Inflammatory macrophage (primary cell): Measurements from ENCODE around the gene MAPK6.
"Not testable (repeated sequence)": the region's sequence is repeated elsewhere in the genome, so short reads cannot be mapped to it uniquely, and the experiment has no call there.

Experiments used
- DNase-seq, 2 donors: peaks; one replicate each; pipeline ENCODE4 v3.0.0-alpha.2; 2020 to 2022
- total RNA-seq, 18 experiments: gene quantifications; one replicate each; lab custom pipeline; 2026; ENCODE audit warnings: mixed read lengths in 6 of 18, inconsistent platforms in 2 of 18; lab: John Stamatoyannopoulos, UW

The MAPK6 gene
- 87.7 to 194 (median 134) reads per million in 18 experiments for total RNA-seq

- DNase-seq = peak; percentile 95
Observed at GRCh38 chr15:52018693-52019393, at the start of gene MAPK6. TSS of gene MAPK6 (plus strand) at chr15:52019219. CDS start at chr15:52046461, 27,242 bp downstream.

- no peak for DNase-seq
Observed at GRCh38 chr15:51969728-51970127, 49.3 kb upstream of the MAPK6 start.

- no peak for DNase-seq
Observed at GRCh38 chr15:51970132-51970817, 48.7 kb upstream of the MAPK6 start.

GRCh38 chr15:51971032-51971374, 48.0 kb upstream of the MAPK6 start:
- DNase-seq = no peak

GRCh38 chr15:51971375-51972133, 47.5 kb upstream of the MAPK6 start, which contains the start of gene LEO1:
TSS of gene LEO1 (minus strand) at chr15:51971778. CDS start at chr15:51971745, 33 bp downstream.
- DNase-seq = peak; percentile 96 to 97

- no peak for DNase-seq
Observed at GRCh38 chr15:51973220-51973619, 45.8 kb upstream of the MAPK6 start.

- no peak for DNase-seq
Observed at GRCh38 chr15:51973775-51974174, 45.2 kb upstream of the MAPK6 start.

- DNase-seq = peak; percentile 74 to 91
Observed at GRCh38 chr15:51982013-51982769, 36.8 kb upstream of the MAPK6 start.

GRCh38 chr15:51982770-51983103, 36.3 kb upstream of the MAPK6 start:
- DNase-seq = peak in 1 of 2 donors; percentile 12

GRCh38 chr15:51991141-51991540, 27.9 kb upstream of the MAPK6 start:
- no peak for DNase-seq

- no peak for DNase-seq
Observed at GRCh38 chr15:51992953-51993352, 26.1 kb upstream of the MAPK6 start.

- DNase-seq = no peak
Observed at GRCh38 chr15:52002351-52002750, 16.7 kb upstream of the MAPK6 start.

- DNase-seq = not testable (repeated sequence)
Observed at GRCh38 chr15:52003089-52003488, 15.9 kb upstream of the MAPK6 start.

GRCh38 chr15:52003710-52004109, 15.3 kb upstream of the MAPK6 start:
- DNase-seq = no peak

- no peak for DNase-seq
Observed at GRCh38 chr15:52004806-52005205, 14.2 kb upstream of the MAPK6 start.

GRCh38 chr15:52005748-52006701, 13.0 kb upstream of the MAPK6 start:
- DNase-seq = peak; percentile 9 to 35

GRCh38 chr15:52006702-52007340, 12.2 kb upstream of the MAPK6 start:
- DNase-seq = peak; percentile 61 to 75

- DNase-seq = no peak
Observed at GRCh38 chr15:52008359-52008697, 10.7 kb upstream of the MAPK6 start.

GRCh38 chr15:52008698-52009434, 10.2 kb upstream of the MAPK6 start:
- peak in 1 of 2 donors; percentile 22 for DNase-seq
